ENCODE measurements around the gene FOXP1. TPM values are rescaled to one million over a fixed set of nuclear protein-coding genes. Genes with fewer than 3 reads are reported as not detected.

The FOXP1 gene
- total RNA-seq, 2 experiments from 2014 or later = 108 to 153 TPM

- H3K4me1 Mint-ChIP-seq = peaks cover 79% of the 10 kb centered on the region
- DNase-seq = no peak
- no peak for ATAC-seq
- H3K36me3 Mint-ChIP-seq (ENCODE audit: low read depth) = peaks cover 34% of the 10 kb centered on the region
- no peak overlapping the region for H3K4me3 Mint-ChIP-seq
- no peaks in the 10 kb centered on the region for H3K27me3 Mint-ChIP-seq
- intact Hi-C loops (cut with DNase I, micrococcal nuclease) = loop anchor here in 1 of 2 experiments (5.0 kb wide), 1 partner anchor 580 kb away; no protein-coding TSS in a partner anchor
- POLR2A ChIA-PET = no interaction called here
- peak overlapping the region; percentile 79 for H3K27ac Mint-ChIP-seq
- CTCF ChIA-PET = interaction anchor here (0.6 to 2.2 kb wide), 9 partner anchors 8 to 496 kb away, joined by 3 to 7 read pairs (median 4); no protein-coding TSS in a partner anchor
- H3K9me3 Mint-ChIP-seq (ENCODE audit: low read depth) = no peaks in the 10 kb centered on the region
These were observed 576.4 kb downstream of the FOXP1 start for GRCh38 chr3:71006810-71007785.

GRCh38 chr3:71005702-71006321 lies 577.7 kb downstream of the FOXP1 start:
- H3K27me3 Mint-ChIP-seq = no peaks in the 10 kb centered on the region
- intact Hi-C loops (cut with DNase I, micrococcal nuclease) = loop anchor here in 1 of 2 experiments (5.0 kb wide), 1 partner anchor 581 kb away; no protein-coding TSS in a partner anchor
- POLR2A ChIA-PET = no interaction called here
- H3K9me3 Mint-ChIP-seq (ENCODE audit: low read depth) = no peaks in the 10 kb centered on the region
- CTCF ChIA-PET = interaction anchor here (0.6 to 2.2 kb wide), 12 partner anchors 10 to 405 kb away, joined by 3 to 9 read pairs (median 4); no protein-coding TSS in a partner anchor
- DNase-seq (no peak), ATAC-seq (no peak)
- peak overlapping the region; percentile 59 for H3K27ac Mint-ChIP-seq
- H3K4me3 Mint-ChIP-seq = no peak overlapping the region
- peaks cover 79% of the 10 kb centered on the region for H3K4me1 Mint-ChIP-seq
- peaks cover 33% of the 10 kb centered on the region for H3K36me3 Mint-ChIP-seq (ENCODE audit: low read depth)

GRCh38 chr3:71003511-71003910 lies 580.0 kb downstream of the FOXP1 start:
- ATAC-seq (no peak), DNase-seq (no peak)
- Mint-ChIP-seq H3K36me3 (ENCODE audit: low read depth) (peaks cover 44% of the 10 kb centered on the region), H3K4me1 (peaks cover 69% of the 10 kb centered on the region), H3K27me3 (no peaks in the 10 kb centered on the region), H3K4me3 (no peak overlapping the region), H3K27ac (no peak overlapping the region), H3K9me3 (ENCODE audit: low read depth) (no peaks in the 10 kb centered on the region)
- CTCF ChIA-PET = interaction anchor here (0.6 to 1.2 kb wide), 5 partner anchors 9 to 677 kb away, joined by 3 to 5 read pairs (median 3); no protein-coding TSS in a partner anchor
- intact Hi-C loops (cut with DNase I, micrococcal nuclease) = loop anchor here in 1 of 2 experiments (5.0 kb wide), 1 partner anchor 509 kb away; no protein-coding TSS in a partner anchor
- POLR2A ChIA-PET = no interaction called here

- intact Hi-C loops (cut with DNase I, micrococcal nuclease) = loop anchor here in 1 of 2 experiments (5.0 kb wide), 1 partner anchor 510 kb away; no protein-coding TSS in a partner anchor
- no peak for DNase-seq
- CTCF ChIA-PET = no interaction called here
- Mint-ChIP-seq H3K36me3 (ENCODE audit: low read depth) (peaks cover 45% of the 10 kb centered on the region), H3K27me3 (no peaks in the 10 kb centered on the region), H3K4me3 (no peak overlapping the region), H3K27ac (peak overlapping the region; percentile 62), H3K9me3 (ENCODE audit: low read depth) (no peaks in the 10 kb centered on the region), H3K4me1 (peaks cover 60% of the 10 kb centered on the region)
- no peak for ATAC-seq
- POLR2A ChIA-PET = no interaction called here
These were observed 581.2 kb downstream of the FOXP1 start for GRCh38 chr3:71002298-71002697.

- Mint-ChIP-seq H3K9me3 (ENCODE audit: low read depth) (no peaks in the 10 kb centered on the region), H3K4me1 (peaks cover 58% of the 10 kb centered on the region), H3K27ac (peak overlapping the region; percentile 67), H3K27me3 (no peaks in the 10 kb centered on the region), H3K4me3 (no peak overlapping the region), H3K36me3 (ENCODE audit: low read depth) (peaks cover 47% of the 10 kb centered on the region)
- intact Hi-C loops (cut with DNase I, micrococcal nuclease) = loop anchor here in 1 of 2 experiments (5.0 kb wide), 1 partner anchor 511 kb away; no protein-coding TSS in a partner anchor
- DNase-seq (no peak), ATAC-seq (peak; percentile 69)
- POLR2A ChIA-PET = no interaction called here
- CTCF ChIA-PET = no interaction called here
These were observed 582.2 kb downstream of the FOXP1 start for GRCh38 chr3:71001303-71001830.

- intact Hi-C loops (cut with DNase I, micrococcal nuclease) = loop anchor here in 1 of 2 experiments (5.0 kb wide), 1 partner anchor 512 kb away; no protein-coding TSS in a partner anchor
- H3K27ac Mint-ChIP-seq = no peak overlapping the region
- DNase-seq (no peak), ATAC-seq (no peak)
- ChIA-PET CTCF (no interaction called here), POLR2A (no interaction called here)
- peaks cover 44% of the 10 kb centered on the region for H3K36me3 Mint-ChIP-seq (ENCODE audit: low read depth)
- no peaks in the 10 kb centered on the region for H3K9me3 Mint-ChIP-seq (ENCODE audit: low read depth)
- peaks cover 55% of the 10 kb centered on the region for H3K4me1 Mint-ChIP-seq
- H3K4me3 Mint-ChIP-seq = no peak overlapping the region
- H3K27me3 Mint-ChIP-seq = no peaks in the 10 kb centered on the region
These were observed 583.0 kb downstream of the FOXP1 start for GRCh38 chr3:71000483-71000882.

- no peaks in the 10 kb centered on the region for H3K27me3 Mint-ChIP-seq
- POLR2A ChIA-PET = no interaction called here
- DNase-seq = no peak
- peaks cover 51% of the 10 kb centered on the region for H3K4me1 Mint-ChIP-seq
- no peaks in the 10 kb centered on the region for H3K9me3 Mint-ChIP-seq (ENCODE audit: low read depth)
- H3K4me3 Mint-ChIP-seq = no peak overlapping the region
- intact Hi-C loops (cut with DNase I, micrococcal nuclease) = loop anchor here in 1 of 2 experiments (5.0 kb wide), 1 partner anchor 513 kb away; no protein-coding TSS in a partner anchor
- CTCF ChIA-PET = no interaction called here
- ATAC-seq = peak; percentile 53
- peak overlapping the region; percentile 24 for H3K27ac Mint-ChIP-seq
- peaks cover 48% of the 10 kb centered on the region for H3K36me3 Mint-ChIP-seq (ENCODE audit: low read depth)
These were observed 583.8 kb downstream of the FOXP1 start for GRCh38 chr3:70999730-71000129.

- ATAC-seq (no peak), DNase-seq (no peak)
- POLR2A ChIA-PET = no interaction called here
- no peak overlapping the region for H3K4me3 Mint-ChIP-seq
- intact Hi-C loops (cut with DNase I, micrococcal nuclease) = no loop called here
- no peaks in the 10 kb centered on the region for H3K9me3 Mint-ChIP-seq (ENCODE audit: low read depth)
- peaks cover 74% of the 10 kb centered on the region for H3K36me3 Mint-ChIP-seq (ENCODE audit: low read depth)
- peak overlapping the region; percentile 48 for H3K27ac Mint-ChIP-seq
- CTCF ChIA-PET = interaction anchor here (0.6 to 2.0 kb wide), 5 partner anchors 10 to 308 kb away, joined by 3 to 9 read pairs (median 4); no protein-coding TSS in a partner anchor
- H3K4me1 Mint-ChIP-seq = peaks cover 57% of the 10 kb centered on the region
- no peaks in the 10 kb centered on the region for H3K27me3 Mint-ChIP-seq
These were observed 587.4 kb downstream of the FOXP1 start for GRCh38 chr3:70996082-70996481.

- peaks cover 61% of the 10 kb centered on the region for H3K4me1 Mint-ChIP-seq
- H3K4me3 Mint-ChIP-seq = no peak overlapping the region
- no peaks in the 10 kb centered on the region for H3K9me3 Mint-ChIP-seq (ENCODE audit: low read depth)
- intact Hi-C loops (cut with DNase I, micrococcal nuclease) = no loop called here
- ChIA-PET POLR2A (no interaction called here), CTCF (interaction anchor here (0.5 to 2.0 kb wide), 4 partner anchors 9 to 648 kb away, joined by 3 to 9 read pairs (median 4); no protein-coding TSS in a partner anchor)
- DNase-seq = no peak
- H3K27ac Mint-ChIP-seq = peak overlapping the region; percentile 74
- H3K36me3 Mint-ChIP-seq (ENCODE audit: low read depth) = peaks cover 80% of the 10 kb centered on the region
- H3K27me3 Mint-ChIP-seq = no peaks in the 10 kb centered on the region
- no peak for ATAC-seq
These were observed 588.9 kb downstream of the FOXP1 start for GRCh38 chr3:70994644-70995043.

- no peak overlapping the region for H3K27ac Mint-ChIP-seq
- no peak overlapping the region for H3K4me3 Mint-ChIP-seq
- intact Hi-C loops (cut with DNase I, micrococcal nuclease) = no loop called here
- DNase-seq (no peak), ATAC-seq (no peak)
- H3K27me3 Mint-ChIP-seq = no peaks in the 10 kb centered on the region
- ChIA-PET POLR2A (no interaction called here), CTCF (interaction anchor here (0.9 kb wide), 1 partner anchor 402 kb away, joined by 3 read pairs; no protein-coding TSS in a partner anchor)
- H3K36me3 Mint-ChIP-seq (ENCODE audit: low read depth) = peaks cover 78% of the 10 kb centered on the region
- no peaks in the 10 kb centered on the region for H3K9me3 Mint-ChIP-seq (ENCODE audit: low read depth)
- peaks cover 66% of the 10 kb centered on the region for H3K4me1 Mint-ChIP-seq
These were observed 590.8 kb downstream of the FOXP1 start for GRCh38 chr3:70992562-70993204.

GRCh38 chr3:70992131-70992530 lies 591.4 kb downstream of the FOXP1 start:
- no peaks in the 10 kb centered on the region for H3K9me3 Mint-ChIP-seq (ENCODE audit: low read depth)
- no peak for DNase-seq
- H3K36me3 Mint-ChIP-seq (ENCODE audit: low read depth) = peaks cover 80% of the 10 kb centered on the region
- POLR2A ChIA-PET = no interaction called here
- CTCF ChIA-PET = no interaction called here
- ATAC-seq = no peak
- H3K4me3 Mint-ChIP-seq = no peak overlapping the region
- intact Hi-C loops (cut with DNase I, micrococcal nuclease) = no loop called here
- no peak overlapping the region for H3K27ac Mint-ChIP-seq
- H3K4me1 Mint-ChIP-seq = peaks cover 69% of the 10 kb centered on the region
- H3K27me3 Mint-ChIP-seq = no peaks in the 10 kb centered on the region

Measured in activated CD4-positive, alpha-beta T cell treated with anti-CD3 and anti-CD28 coated beads for 36 hours (primary cell).